Stimulated activated CD8-positive, alpha-beta memory T cell treated with anti-CD3 and anti-CD28 coated beads, Interleukin-7, amount 100 ng/mL, for 1 hour (primary cell): ENCODE measurements around the gene STK33.

Experiments
- DNase-seq, 2 donors: peaks; one replicate each; pipeline ENCODE4 v3.0.0-alpha.2; 2020; ENCODE audit warnings: low read depth in 2 of 2

The STK33 gene

GRCh38 chr11:8373519-8374432 lies 220.3 kb downstream of the STK33 start:
- no peak for DNase-seq

GRCh38 chr11:8372641-8373381 lies 221.2 kb downstream of the STK33 start:
- DNase-seq: no peak

- no peak for DNase-seq
Observed at GRCh38 chr11:8371516-8371884, 222.5 kb downstream of the STK33 start.

- no peak for DNase-seq
Observed at GRCh38 chr11:8370812-8371515, 223.1 kb downstream of the STK33 start.

GRCh38 chr11:8369592-8370205 lies 224.3 kb downstream of the STK33 start:
- no peak for DNase-seq

- no peak for DNase-seq
Observed at GRCh38 chr11:8368772-8369171, 225.3 kb downstream of the STK33 start.

GRCh38 chr11:8368194-8368593 lies 225.8 kb downstream of the STK33 start:
- DNase-seq: no peak

- DNase-seq: no peak
Observed at GRCh38 chr11:8366316-8366715, 227.7 kb downstream of the STK33 start.

GRCh38 chr11:8365216-8365941 lies 228.6 kb downstream of the STK33 start:
- no peak for DNase-seq

GRCh38 chr11:8363921-8364320 lies 230.1 kb downstream of the STK33 start:
- DNase-seq: no peak

- no peak for DNase-seq
Observed at GRCh38 chr11:8362899-8363298, 231.1 kb downstream of the STK33 start.

GRCh38 chr11:8362491-8362890 lies 231.5 kb downstream of the STK33 start:
- DNase-seq: no peak

GRCh38 chr11:8361664-8362210 lies 232.3 kb downstream of the STK33 start:
- no peak for DNase-seq

- no peak for DNase-seq
Observed at GRCh38 chr11:8361206-8361605, 232.8 kb downstream of the STK33 start.

GRCh38 chr11:8360086-8360828 lies 233.8 kb downstream of the STK33 start:
- DNase-seq: no peak

GRCh38 chr11:8359521-8359920 lies 234.5 kb downstream of the STK33 start:
- DNase-seq: no peak

- no peak for DNase-seq
Observed at GRCh38 chr11:8357891-8358566, 236.0 kb downstream of the STK33 start.

- DNase-seq: no peak
Observed at GRCh38 chr11:8357505-8357888, 236.5 kb downstream of the STK33 start.

- DNase-seq: no peak
Observed at GRCh38 chr11:8356721-8357504, 237.1 kb downstream of the STK33 start.
